ENCODE results near the gene ECT2.
"Not testable (repeated sequence)": the region's sequence is repeated elsewhere in the genome, so short reads cannot be mapped to it uniquely, and the experiment has no call there.

Gene ECT2

DNA sequence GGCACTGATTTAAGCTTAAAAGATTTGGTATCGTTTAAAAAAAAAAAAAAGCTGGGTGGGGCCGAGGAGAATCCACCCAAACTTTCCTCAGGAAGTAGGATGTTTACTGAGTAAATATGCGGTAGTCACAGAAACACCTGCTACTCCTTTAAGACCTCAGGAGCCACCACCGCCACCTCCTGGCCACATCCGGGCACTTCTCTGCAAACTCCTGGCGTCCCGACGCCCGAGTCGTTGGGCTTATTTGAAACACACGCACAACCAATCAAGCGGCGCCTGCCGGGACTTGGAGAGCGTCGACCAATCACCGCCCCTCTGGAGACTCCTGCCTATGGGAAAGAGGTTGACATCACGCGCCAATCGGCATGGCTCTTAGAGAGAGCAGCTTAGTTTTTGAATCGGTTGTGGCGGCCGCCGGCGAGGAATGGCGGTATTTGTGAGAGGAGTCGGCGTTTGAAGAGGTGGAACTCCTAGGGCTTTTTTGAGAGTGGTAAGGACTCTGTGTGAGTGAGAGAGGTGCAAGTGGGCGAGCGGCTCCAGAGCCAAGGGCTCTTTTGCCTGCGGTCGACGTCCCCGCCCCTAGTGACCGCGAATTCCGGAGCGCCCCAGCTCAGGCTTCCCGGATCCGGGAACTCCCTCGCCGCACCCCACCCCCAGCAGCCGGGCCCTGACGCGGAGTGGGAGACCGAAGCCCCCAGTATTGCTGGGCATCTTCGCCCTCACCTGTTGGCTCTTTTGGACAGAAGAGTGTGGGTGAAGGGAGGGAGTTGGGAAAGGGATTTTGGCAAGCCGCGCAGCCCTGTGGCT lies at the start of gene ECT2:
TSS of gene ECT2 (plus strand) at position 359 of the 807 bp plus-strand sequence. CDS start 3,805 bp downstream, outside the sequence.
- DNase-seq (ENCODE audit: low read depth, low spot score), result peak; percentile 100

DNA sequence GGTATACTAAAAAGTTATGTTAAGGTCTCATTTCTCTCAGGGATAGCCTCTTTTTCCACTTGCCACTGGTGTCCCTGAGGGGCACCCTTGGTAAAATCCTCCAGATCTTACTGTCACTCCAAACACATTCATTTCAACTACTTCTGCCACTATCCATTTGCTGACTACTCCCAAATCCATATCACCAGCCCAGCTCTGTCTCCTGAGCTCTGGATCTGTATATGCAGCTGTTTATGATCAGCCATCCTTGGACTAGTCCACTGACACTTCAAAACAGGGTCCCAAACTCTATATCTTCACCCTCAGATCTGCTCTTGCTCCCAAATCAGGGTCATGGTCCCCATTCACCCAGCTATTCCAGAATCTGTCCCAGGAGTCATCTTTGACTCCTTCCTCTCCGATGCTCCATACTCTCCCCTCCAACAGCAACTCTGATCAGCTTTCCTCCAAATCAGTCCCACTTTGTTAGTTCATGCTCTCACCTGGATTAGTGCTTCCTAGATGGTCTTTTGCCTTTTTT lies 49.5 kb upstream of the ECT2 start:
- DNase-seq (ENCODE audit: low read depth, low spot score), result no peak

- no peak for DNase-seq (ENCODE audit: low read depth, low spot score)
Measured at GRCh38 chr3:172701751-172702150, 48.8 kb upstream of the ECT2 start.

DNA sequence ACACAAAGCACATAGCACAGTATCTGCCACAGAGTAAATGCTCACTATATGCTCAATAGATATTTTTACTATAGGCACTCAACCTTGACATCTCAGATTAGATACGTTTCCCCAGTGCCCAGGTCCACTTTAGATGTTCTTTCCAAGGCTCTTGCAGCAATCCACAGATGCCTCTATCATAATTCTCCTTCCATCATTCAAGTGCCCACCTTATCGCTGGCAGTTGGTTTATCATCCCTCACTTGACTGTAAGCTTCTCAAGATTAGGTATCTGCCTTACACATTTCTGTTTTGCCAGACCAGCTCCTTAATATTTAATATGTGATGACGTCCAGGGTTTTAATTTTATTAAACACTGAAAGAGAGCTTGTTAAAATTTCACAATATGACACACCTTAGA lies 48.3 kb upstream of the ECT2 start:
- DNase-seq (ENCODE audit: low read depth, low spot score), result no peak

- DNase-seq (ENCODE audit: low read depth, low spot score), result not testable (repeated sequence)
Measured at GRCh38 chr3:172702731-172703130, 47.8 kb upstream of the ECT2 start.

GRCh38 chr3:172704001-172704400 lies 46.5 kb upstream of the ECT2 start:
- no peak for DNase-seq (ENCODE audit: low read depth, low spot score)

DNA sequence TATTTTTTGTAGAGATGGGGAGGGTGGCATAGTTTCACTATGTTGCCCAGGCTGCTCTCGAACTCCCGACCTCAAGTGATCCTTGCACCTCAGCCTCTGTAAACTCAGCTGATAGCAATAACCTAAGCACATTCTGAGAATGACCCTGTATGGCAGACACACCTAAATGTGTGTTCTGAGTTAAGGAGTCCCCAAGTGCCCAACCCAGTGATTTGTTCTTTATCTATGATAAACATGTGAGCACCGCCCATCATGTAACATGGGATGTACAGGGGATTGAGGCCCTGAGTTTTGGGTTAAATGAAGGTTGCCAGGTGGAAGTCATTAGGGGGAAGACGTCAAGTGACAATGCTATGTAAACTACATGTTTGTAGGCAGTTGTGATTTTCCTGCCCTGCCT lies 45.4 kb upstream of the ECT2 start:
- no peak for DNase-seq (ENCODE audit: low read depth, low spot score)

GRCh38 chr3:172707030-172707429 lies 43.5 kb upstream of the ECT2 start:
- DNase-seq (ENCODE audit: low read depth, low spot score), result no peak

- DNase-seq (ENCODE audit: low read depth, low spot score), result no peak
Measured at GRCh38 chr3:172707967-172708366, 42.6 kb upstream of the ECT2 start.

- DNase-seq (ENCODE audit: low read depth, low spot score), result no peak
Measured at GRCh38 chr3:172708921-172709773, 41.4 kb upstream of the ECT2 start.

DNA sequence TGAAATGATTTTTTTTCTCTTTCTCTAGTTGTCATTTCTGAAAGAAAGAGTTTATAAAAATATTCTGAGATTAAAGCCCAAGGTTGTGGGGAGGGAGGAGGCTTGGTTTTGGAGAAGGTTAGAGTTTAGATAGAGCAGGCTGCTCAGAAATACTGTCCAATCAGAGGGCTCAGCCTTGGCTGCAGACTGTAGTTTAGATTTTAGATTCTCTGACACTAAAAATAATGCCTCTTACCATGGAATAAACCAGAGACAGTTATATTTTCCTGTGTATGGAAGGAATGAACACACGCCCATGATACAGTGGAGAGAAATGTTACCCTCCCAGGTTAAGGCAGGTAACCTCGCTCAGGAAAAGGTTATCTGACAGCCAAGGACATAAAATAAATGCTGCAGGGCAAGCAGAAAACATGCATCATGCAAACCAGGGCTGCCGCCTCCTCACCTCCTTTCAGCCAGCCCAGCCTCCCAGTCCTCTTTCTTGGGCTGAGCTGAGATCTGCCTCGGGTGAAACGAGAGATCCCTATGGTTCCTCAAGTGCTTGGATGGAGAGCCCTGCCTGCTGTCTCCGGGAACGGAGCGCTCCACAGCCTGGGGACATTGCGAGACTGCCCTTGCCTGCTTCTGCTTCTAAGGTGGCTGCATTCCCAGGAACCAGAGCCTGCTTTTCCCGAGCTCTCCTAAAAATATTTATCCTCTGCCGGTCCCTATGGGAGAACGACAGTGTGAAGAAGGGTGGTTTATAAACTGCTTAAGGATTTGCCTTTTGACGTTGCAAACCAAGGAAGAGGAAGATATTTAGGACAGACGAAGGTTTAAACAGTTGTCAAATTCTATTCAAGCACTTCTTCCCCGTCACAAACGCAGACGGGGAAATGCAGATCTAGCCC lies 40.5 kb upstream of the ECT2 start:
- DNase-seq (ENCODE audit: low read depth, low spot score), result no peak

DNA sequence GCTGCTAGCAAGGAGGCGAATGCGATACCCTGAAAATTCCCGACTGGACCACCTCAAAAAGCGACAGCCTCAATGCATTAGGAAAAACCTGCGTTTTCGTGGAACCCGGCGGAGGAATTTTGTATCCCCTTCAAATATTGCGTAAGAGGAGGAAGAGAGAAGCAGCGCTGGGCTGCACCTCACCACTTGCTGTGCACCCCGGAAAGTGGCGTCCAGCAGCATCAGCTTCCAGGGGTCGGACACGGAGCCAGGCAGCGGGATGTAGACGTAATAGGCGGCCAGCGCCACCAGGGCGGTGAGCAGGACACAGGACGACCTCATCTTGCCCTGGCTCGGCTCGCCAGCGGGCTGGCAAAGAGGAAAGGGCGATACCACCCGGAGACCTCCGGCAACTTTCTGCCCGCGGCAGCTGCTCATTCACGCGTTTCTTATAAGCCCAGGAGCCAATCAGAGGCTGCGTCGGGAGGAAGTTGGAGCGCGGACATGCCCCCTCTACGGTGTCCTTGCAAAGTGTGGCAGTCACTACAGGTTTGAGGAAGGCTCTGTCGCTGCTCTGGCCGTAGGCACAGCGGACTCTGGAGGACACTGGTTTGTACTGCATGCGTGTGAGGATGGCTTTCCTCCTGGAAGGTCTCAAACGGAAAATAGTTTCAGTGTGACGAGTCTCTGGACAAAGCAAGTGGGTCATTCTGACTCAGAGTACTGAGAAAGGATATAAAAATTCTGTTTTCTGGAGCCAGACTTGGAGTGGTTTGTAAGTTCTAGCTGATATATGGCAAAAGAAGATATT lies 39.7 kb upstream of the ECT2 start, which contains the start of gene NCEH1:
TSS of gene NCEH1 (minus strand) at position 404 of the 790 bp plus-strand sequence. CDS start at position 321, 83 bp downstream.
- DNase-seq (ENCODE audit: low read depth, low spot score), result peak; percentile 70

DNA sequence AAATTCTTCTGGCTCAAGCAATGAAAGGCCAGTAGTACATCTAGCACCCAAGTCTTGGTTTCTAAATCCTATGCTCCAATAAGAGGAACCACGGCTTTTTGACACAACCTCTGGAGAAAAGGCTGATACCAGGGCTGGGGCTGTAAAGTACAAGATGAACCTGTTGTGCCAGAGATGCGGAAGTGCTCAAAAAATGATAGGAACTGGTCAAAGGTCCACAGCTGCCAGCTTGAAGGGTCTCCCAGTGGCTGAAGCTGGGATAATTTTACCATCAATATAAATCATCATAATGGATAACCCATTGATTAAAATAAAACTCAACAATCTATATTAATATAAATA lies 39.1 kb upstream of the ECT2 start:
- no peak for DNase-seq (ENCODE audit: low read depth, low spot score)

DNA sequence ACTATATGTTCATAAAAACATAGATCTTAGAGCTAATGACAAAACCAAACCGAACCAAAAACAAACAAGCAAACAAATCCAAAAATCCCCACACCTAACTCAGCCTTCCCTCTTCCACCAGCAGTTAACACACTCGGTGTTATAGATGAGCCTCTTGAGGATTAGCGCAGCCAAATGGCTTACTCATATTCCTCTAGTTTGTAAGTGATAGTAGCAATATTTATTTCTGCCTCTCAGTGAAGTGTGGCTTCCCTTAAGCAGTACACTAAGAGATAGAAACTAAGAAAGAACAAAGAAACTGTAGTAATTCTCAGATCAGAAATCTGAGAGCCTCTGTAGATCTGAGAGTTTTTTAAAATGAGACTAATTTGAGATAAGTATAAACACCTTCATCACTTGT lies 37.2 kb upstream of the ECT2 start:
- no peak for DNase-seq (ENCODE audit: low read depth, low spot score)

DNA sequence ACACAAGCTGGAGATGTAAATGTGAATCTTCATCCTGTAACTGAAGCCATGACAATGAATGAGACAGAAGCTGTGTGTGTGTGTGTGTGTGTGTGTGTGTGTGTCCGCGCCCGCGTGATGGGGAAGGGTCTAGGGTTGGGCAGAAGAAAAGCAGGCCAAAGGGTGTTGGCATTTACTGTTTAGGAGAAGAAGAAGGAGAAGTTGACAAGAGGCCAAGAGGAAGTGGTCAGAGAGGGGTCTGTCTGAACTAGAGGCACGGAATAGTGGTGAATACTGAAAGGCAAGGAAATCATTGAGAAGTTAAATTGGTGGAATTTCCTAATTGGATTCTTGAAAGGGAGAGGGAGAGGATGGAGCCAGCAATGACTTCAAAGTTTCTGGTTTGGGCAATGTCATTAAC lies 34.0 kb upstream of the ECT2 start:
- DNase-seq (ENCODE audit: low read depth, low spot score), result no peak

- DNase-seq (ENCODE audit: low read depth, low spot score), result no peak
Measured at GRCh38 chr3:172717493-172718088, 32.9 kb upstream of the ECT2 start.

GRCh38 chr3:172722536-172723040 lies 27.9 kb upstream of the ECT2 start:
- not testable (repeated sequence) for DNase-seq (ENCODE audit: low read depth, low spot score)

GRCh38 chr3:172726380-172726779 lies 24.1 kb upstream of the ECT2 start:
- no peak for DNase-seq (ENCODE audit: low read depth, low spot score)

DNA sequence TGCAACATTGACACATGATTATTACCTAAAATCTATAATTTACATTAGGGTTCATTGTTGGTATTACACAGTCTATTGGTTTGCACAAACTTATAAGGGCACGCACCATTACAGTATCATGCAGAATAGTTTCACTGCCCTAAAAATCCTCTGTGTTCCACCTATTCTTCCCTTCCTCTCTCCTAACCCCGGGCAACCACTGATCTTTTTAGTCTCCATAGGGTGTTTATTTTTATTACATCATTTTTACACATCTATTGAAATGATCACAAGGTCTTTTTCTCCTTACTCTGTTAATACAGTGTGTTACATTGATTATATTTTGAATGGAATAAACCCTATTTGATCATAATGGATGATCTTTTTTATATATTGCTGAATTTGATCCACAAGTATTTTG lies 15.5 kb upstream of the ECT2 start:
- no peak for DNase-seq (ENCODE audit: low read depth, low spot score)

GRCh38 chr3:172739462-172739861 lies 11.1 kb upstream of the ECT2 start:
- DNase-seq (ENCODE audit: low read depth, low spot score), result no peak

Measured in smooth muscle cell of the brain vasculature (primary cell).